Fibroblast of lung (primary cell): ENCODE data around the gene OAT.

Experiments
- EZH2 ChIP-seq: IDR thresholded peaks from 2 replicates; pipeline ENCODE4 v1.5.1; 2012; ENCODE audit warnings: low read length, control low read depth, mild to moderate bottlenecking; ENCODE audit errors: missing control alignments
- TF ChIP-seq, protein P1 (sequence below), 2 donors: IDR thresholded peaks in 1 of 2; conservative IDR thresholded peaks in 1 of 2; 1 replicate in 1 of 2; 2 replicates in 1 of 2; pipeline ENCODE4 v1.5.1; 2011 to 2012; ENCODE audit warnings: low read length in 2 of 2, control low read depth in 1 of 2, inconsistent platforms in 1 of 2, low read depth in 1 of 2, mild to moderate bottlenecking in 1 of 2

DNA sequence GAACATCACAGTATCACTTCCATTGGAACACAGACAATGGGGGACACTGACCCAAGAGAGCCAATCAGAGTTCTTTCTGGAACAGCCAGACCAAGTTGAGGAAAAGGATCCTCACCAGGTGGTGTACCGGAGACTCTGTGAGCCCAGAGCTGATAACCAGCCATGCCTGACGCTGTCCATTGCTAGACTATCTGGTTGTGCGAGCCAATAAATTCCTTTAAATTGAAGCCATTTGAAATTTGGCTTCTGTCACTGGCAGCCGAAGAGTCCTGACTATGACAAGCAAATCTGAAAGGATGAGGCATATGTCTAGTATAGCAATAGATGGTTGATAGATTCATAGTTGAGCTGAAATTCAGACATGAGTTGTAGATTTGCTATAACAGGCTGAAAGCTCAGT lies 39.8 kb upstream of the OAT start:
- TF ChIP-seq, protein P1, sequence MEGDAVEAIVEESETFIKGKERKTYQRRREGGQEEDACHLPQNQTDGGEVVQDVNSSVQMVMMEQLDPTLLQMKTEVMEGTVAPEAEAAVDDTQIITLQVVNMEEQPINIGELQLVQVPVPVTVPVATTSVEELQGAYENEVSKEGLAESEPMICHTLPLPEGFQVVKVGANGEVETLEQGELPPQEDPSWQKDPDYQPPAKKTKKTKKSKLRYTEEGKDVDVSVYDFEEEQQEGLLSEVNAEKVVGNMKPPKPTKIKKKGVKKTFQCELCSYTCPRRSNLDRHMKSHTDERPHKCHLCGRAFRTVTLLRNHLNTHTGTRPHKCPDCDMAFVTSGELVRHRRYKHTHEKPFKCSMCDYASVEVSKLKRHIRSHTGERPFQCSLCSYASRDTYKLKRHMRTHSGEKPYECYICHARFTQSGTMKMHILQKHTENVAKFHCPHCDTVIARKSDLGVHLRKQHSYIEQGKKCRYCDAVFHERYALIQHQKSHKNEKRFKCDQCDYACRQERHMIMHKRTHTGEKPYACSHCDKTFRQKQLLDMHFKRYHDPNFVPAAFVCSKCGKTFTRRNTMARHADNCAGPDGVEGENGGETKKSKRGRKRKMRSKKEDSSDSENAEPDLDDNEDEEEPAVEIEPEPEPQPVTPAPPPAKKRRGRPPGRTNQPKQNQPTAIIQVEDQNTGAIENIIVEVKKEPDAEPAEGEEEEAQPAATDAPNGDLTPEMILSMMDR (conservative IDR thresholded peaks at IDR 0.05 in 1 of 2, IDR thresholded peaks at IDR 0.05 in 1 of 2; ENCODE audit: low read depth in 1 of 2, low read length in 2 of 2), result no peak
- no peak for TF ChIP-seq EZH2
